SU-DHL-6 (cell line): ENCODE results near the gene GZMM.

ENCODE experiments used
- H2AFZ ChIP-seq: fragments of 200-600 bp; sonication (generic); 2 replicates; pipeline ENCODE4 v1.6.1; 2014; ENCODE audit warnings: low read depth, mild to moderate bottlenecking, moderate library complexity, mixed read lengths, antibody characterized with exemption, low read length; ENCODE audit not compliant: severe bottlenecking
- H3F3A ChIP-seq: fragments of 200-600 bp; shearing (Covaris generic); 2 replicates; pipeline ENCODE4 v1.6.0; 2016; ENCODE audit warnings: antibody characterized with exemption, mild to moderate bottlenecking; ENCODE audit not compliant: insufficient read depth
- H3K27ac ChIP-seq: fragments of 200-600 bp; sonication (generic); 2 replicates; pipeline ENCODE4 v1.5.1; 2016; ENCODE audit warnings: low read depth, mild to moderate bottlenecking, low read length, moderate library complexity, mixed read lengths
- H3K27me3 ChIP-seq: fragments of 200-600 bp; sonication (generic), shearing (Covaris generic); 2 replicates; pipeline ENCODE4 v1.6.0; 2014; ENCODE audit warnings: mild to moderate bottlenecking, low read length
- H3K36me3 ChIP-seq: fragments of 200-600 bp; sonication (generic); 2 replicates; pipeline ENCODE4 v1.6.1; 2014; ENCODE audit warnings: mild to moderate bottlenecking, low read length, mixed read lengths
- H3K4me2 ChIP-seq: fragments of 300-600, 200-600 bp; shearing (Covaris generic), sonication (generic); 2 replicates; pipeline ENCODE4 v1.6.0; 2014; ENCODE audit warnings: low read length, low read depth, mild to moderate bottlenecking; ENCODE audit not compliant: poor library complexity, severe bottlenecking
- H3K4me3 ChIP-seq: fragments of 200-600 bp; sonication (generic); 2 replicates; pipeline ENCODE4 v1.5.1; 2014; ENCODE audit warnings: antibody characterized with exemption, low read length, mild to moderate bottlenecking, mixed read lengths; ENCODE audit not compliant: insufficient read depth, poor library complexity, severe bottlenecking
- H3K79me2 ChIP-seq: fragments of 200-600 bp; sonication (generic); 2 replicates; pipeline ENCODE4 v1.6.1; 2014; ENCODE audit warnings: mild to moderate bottlenecking, low read length, moderate library complexity; ENCODE audit not compliant: insufficient read depth
- H3K9ac ChIP-seq: fragments of 200-600 bp; sonication (generic); 2 replicates; pipeline ENCODE4 v1.7.0; 2014; ENCODE audit warnings: mild to moderate bottlenecking, low read length
- H3K9me2 ChIP-seq: fragments of 200-600 bp; sonication (generic); replicated peaks from 2 replicates; pipeline ENCODE4 v1.6.1; 2014; ENCODE audit warnings: low read length; ENCODE audit not compliant: insufficient read depth
- H3K9me3 ChIP-seq: fragments of 200-600 bp; sonication (generic); 2 replicates; pipeline ENCODE4 v1.6.1; 2014; ENCODE audit warnings: low read length, mixed read lengths; ENCODE audit not compliant: insufficient read depth
- H4K20me1 ChIP-seq: fragments of 200-600 bp; sonication (generic); 2 replicates; pipeline ENCODE4 v1.6.1; 2014; ENCODE audit warnings: low read depth, mild to moderate bottlenecking, antibody characterized with exemption, low read length, moderate library complexity, mixed read lengths
- CTCF ChIP-seq: fragments of 200-600 bp; sonication (generic); IDR thresholded peaks from one replicate; pipeline ENCODE4 v1.5.1; 2017; ENCODE audit warnings: antibody characterized with exemption, mild to moderate bottlenecking, low read length, moderate library complexity; ENCODE audit not compliant: insufficient read depth, poor library complexity, severe bottlenecking
- EZH2phosphoT487 ChIP-seq: fragments of 200-600 bp; sonication (generic), shearing (Covaris generic); conservative IDR thresholded peaks from 2 replicates; pipeline ENCODE4 v1.6.1; 2018; ENCODE audit warnings: mild to moderate bottlenecking, antibody characterized with exemption, low read length, moderate library complexity, mixed read lengths

The GZMM gene

GRCh38 chr19:589693-590395, 46.0 kb downstream of the GZMM start, which contains the start of gene HCN2:
HCN2 (plus strand) TSS chr19:589881; CDS start chr19:589946, 65 bp downstream.
- Histone ChIP-seq H2AFZ (no peak within 1 kb of the TSS), H4K20me1 (no peaks in the 10 kb centered on the region), H3K27me3 (no peaks in the 10 kb centered on the region), H3K4me3 (no peak within 1 kb of the TSS), H3K9me2 (no peaks in the 10 kb centered on the region), H3K79me2 (no peaks in the 10 kb centered on the region), H3K36me3 (no peaks in the 10 kb centered on the region), H3K4me2 (no peak within 1 kb of the TSS), H3K9ac (no peak within 1 kb of the TSS), H3K27ac (no peak within 1 kb of the TSS), H3K9me3 (no peaks in the 10 kb centered on the region), H3F3A (no peaks in the 10 kb centered on the region)
- TF ChIP-seq CTCF (no peak), EZH2phosphoT487 (no peak)

GRCh38 chr19:590396-590745, 46.5 kb downstream of the GZMM start:
- no peaks in the 10 kb centered on the region for H3F3A ChIP-seq
- H3K9me2 ChIP-seq: no peaks in the 10 kb centered on the region
- no peaks in the 10 kb centered on the region for H3K9me3 ChIP-seq
- TF ChIP-seq EZH2phosphoT487 (no peak), CTCF (no peak)
- no peaks in the 10 kb centered on the region for H3K27me3 ChIP-seq
- H3K79me2 ChIP-seq: no peaks in the 10 kb centered on the region
- no peak overlapping the region for H3K4me3 ChIP-seq
- no peak overlapping the region for H3K4me2 ChIP-seq
- H2AFZ ChIP-seq: no peak overlapping the region
- no peaks in the 10 kb centered on the region for H4K20me1 ChIP-seq
- no peak overlapping the region for H3K27ac ChIP-seq
- H3K36me3 ChIP-seq: no peaks in the 10 kb centered on the region
- no peak overlapping the region for H3K9ac ChIP-seq

GRCh38 chr19:590750-591098, 46.9 kb downstream of the GZMM start:
- no peaks in the 10 kb centered on the region for H3K36me3 ChIP-seq
- no peak overlapping the region for H2AFZ ChIP-seq
- TF ChIP-seq CTCF (no peak), EZH2phosphoT487 (no peak)
- no peak overlapping the region for H3K27ac ChIP-seq
- no peak overlapping the region for H3K4me2 ChIP-seq
- H3K9me3 ChIP-seq: no peaks in the 10 kb centered on the region
- H3K79me2 ChIP-seq: no peaks in the 10 kb centered on the region
- no peaks in the 10 kb centered on the region for H3F3A ChIP-seq
- H3K27me3 ChIP-seq: no peaks in the 10 kb centered on the region
- H3K9ac ChIP-seq: no peak overlapping the region
- no peaks in the 10 kb centered on the region for H3K9me2 ChIP-seq
- H3K4me3 ChIP-seq: no peak overlapping the region
- no peaks in the 10 kb centered on the region for H4K20me1 ChIP-seq
